Aorta (tissue), 5 donors: Measurements from ENCODE around the gene TOX2. TPM values are rescaled to one million over a fixed set of nuclear protein-coding genes. Genes with fewer than 3 reads are reported as not detected.

Source experiments
- ATAC-seq: fragments of 200-7000 bp; cut with Tn5 transposase; one replicate; pipeline ENCODE4 v1.9.1; 2022; ENCODE audit warnings: moderate library complexity; ENCODE audit not compliant: low FRiP score
- DNase-seq, 2 donors: peaks; one replicate each; pipeline ENCODE4 v3.0.0-alpha.2; 2020
- H3K27ac ChIP-seq, 2 donors: one replicate each; pipeline ENCODE4 v1.5.1; 2013; ENCODE audit warnings: low read length in 2 of 2, mild to moderate bottlenecking in 2 of 2, moderate library complexity in 2 of 2, control low read depth in 1 of 2, inconsistent platforms in 1 of 2, low read depth in 1 of 2
- H3K27me3 ChIP-seq, 2 donors: one replicate each; pipeline ENCODE4 v1.6.1; 2013; ENCODE audit warnings: control low read depth in 1 of 2, low read length in 1 of 2, mild to moderate bottlenecking in 1 of 2, moderate library complexity in 1 of 2; ENCODE audit not compliant: insufficient read depth in 2 of 2, control insufficient read depth in 1 of 2
- H3K36me3 ChIP-seq, 2 donors: one replicate each; pipeline ENCODE4 v1.6.1; 2013; ENCODE audit warnings: control low read depth in 1 of 2, low read length in 1 of 2, mild to moderate bottlenecking in 1 of 2; ENCODE audit not compliant: insufficient read depth in 2 of 2, control insufficient read depth in 1 of 2
- H3K4me1 ChIP-seq, 2 donors: one replicate each; pipeline ENCODE4 v1.6.1; 2013; ENCODE audit warnings: low read length in 2 of 2, control low read depth in 1 of 2, mild to moderate bottlenecking in 1 of 2, moderate library complexity in 1 of 2; ENCODE audit not compliant: insufficient read depth in 2 of 2, control insufficient read depth in 1 of 2
- H3K4me3 ChIP-seq, 2 donors: one replicate each; pipeline ENCODE4 v1.5.1; 2013; ENCODE audit warnings: low read length in 2 of 2, control low read depth in 1 of 2, mild to moderate bottlenecking in 1 of 2
- H3K9me3 ChIP-seq: one replicate; pipeline ENCODE4 v1.6.1; 2013; ENCODE audit warnings: mild to moderate bottlenecking, low read length; ENCODE audit not compliant: control insufficient read depth
- WGBS, 2 donors: extraction: QIAGEN DNeasy Blood & Tissue Kit; methylation state at CpG; one replicate each; pipeline ENCODE4 v1.1.7; 2013; 5-methylcytosine and 5-hydroxymethylcytosine counted together
- intact Hi-C, 2 donors: fragments of 100-400 bp; cut with DNase I; formaldehyde crosslinking; loops; one replicate each; pipeline versions ENCODE4 v1.14.2 to v1.15.0; 2022
- polyA plus RNA-seq, 2 donors: library from polyadenylated mRNA; stranded (reverse); fragments of 200-250 nt; gene quantifications; one replicate each; pipeline ENCODE4 v1.2.3, GENCODE V29; 2013
- total RNA-seq, 2 donors: library from RNA; stranded (reverse); fragmentation: NEBNext Ultra II Directional; extraction: Animal tissue kit (Norgen Biotek cat#: 25700); gene quantifications; one replicate each; pipeline ENCODE4 v1.2.1, GENCODE V29; 2021
- donor health status: healthy with polysubstance abuse.
- donor health status: Bipolar disorder and iron deficiency.
- donor health status: DM: no; HTN: no; CAD: no.
- donor health status: DM: no; HTN: no; CAD: no.
- donor health status: DM: yes; HTN: yes; CAD: no.

TOX2 gene
- total and polyA plus RNA-seq, 4 donors = 1.1 to 17.2 (median 9.4) TPM

- Histone ChIP-seq H3K4me3 (no peak overlapping the region), H3K27me3 (no peaks in the 10 kb centered on the region), H3K36me3 (no peaks in the 10 kb centered on the region), H3K27ac (no peak overlapping the region), H3K9me3 (no peaks in the 10 kb centered on the region), H3K4me1 (no peaks in the 10 kb centered on the region)
- WGBS, 2 donors = 3 to 5% methylated on average over 5 of the region's 5 CpGs
- DNase-seq (no peak), ATAC-seq (peak; percentile 42)
- intact Hi-C loops = no loop called here
Observed at GRCh38 chr20:43900121-43900466, 14.6 kb upstream of the TOX2 start.

GRCh38 chr20:43900496-43900895 is 14.2 kb upstream of the TOX2 start:
- Histone ChIP-seq H3K36me3 (no peaks in the 10 kb centered on the region), H3K27me3 (no peaks in the 10 kb centered on the region), H3K4me3 (no peak overlapping the region), H3K4me1 (no peaks in the 10 kb centered on the region), H3K27ac (no peak overlapping the region), H3K9me3 (no peaks in the 10 kb centered on the region)
- WGBS, 2 donors = 6 to 8% methylated on average over 4 of the region's 4 CpGs
- DNase-seq = no peak
- no peak for ATAC-seq
- intact Hi-C loops = no loop called here

GRCh38 chr20:43901296-43901695 is 13.4 kb upstream of the TOX2 start:
- H3K9me3 ChIP-seq = no peaks in the 10 kb centered on the region
- H3K36me3 ChIP-seq = no peaks in the 10 kb centered on the region
- no peaks in the 10 kb centered on the region for H3K4me1 ChIP-seq
- WGBS, 2 donors = 96 to 98% methylated on average over 3 of the region's 3 CpGs
- no peaks in the 10 kb centered on the region for H3K27me3 ChIP-seq
- no peak overlapping the region for H3K4me3 ChIP-seq
- DNase-seq (no peak), ATAC-seq (no peak)
- no peak overlapping the region for H3K27ac ChIP-seq
- intact Hi-C loops = no loop called here

- Histone ChIP-seq H3K27ac (no peak overlapping the region), H3K27me3 (no peaks in the 10 kb centered on the region), H3K9me3 (peaks cover 3% of the 10 kb centered on the region), H3K36me3 (no peaks in the 10 kb centered on the region), H3K4me1 (no peaks in the 10 kb centered on the region), H3K4me3 (no peak overlapping the region)
- no peak for ATAC-seq
- DNase-seq = no peak
- intact Hi-C loops = no loop called here
- WGBS, 2 donors = 64 to 65% methylated on average over 14 of the region's 14 CpGs
Observed at GRCh38 chr20:43903953-43904826, 10.5 kb upstream of the TOX2 start.

GRCh38 chr20:43904827-43905177 is 9.8 kb upstream of the TOX2 start:
- Histone ChIP-seq H3K27me3 (no peaks in the 10 kb centered on the region), H3K4me1 (no peaks in the 10 kb centered on the region), H3K4me3 (no peak overlapping the region), H3K27ac (no peak overlapping the region), H3K9me3 (peaks cover 4% of the 10 kb centered on the region), H3K36me3 (no peaks in the 10 kb centered on the region)
- intact Hi-C loops = no loop called here
- 86 to 91% methylated on average over 8 of the region's 8 CpGs for WGBS, 2 donors
- ATAC-seq (no peak), DNase-seq (no peak)

- Histone ChIP-seq H3K9me3 (peaks cover 4% of the 10 kb centered on the region), H3K27me3 (no peaks in the 10 kb centered on the region), H3K27ac (no peak overlapping the region), H3K4me1 (no peaks in the 10 kb centered on the region), H3K4me3 (no peak overlapping the region), H3K36me3 (no peaks in the 10 kb centered on the region)
- WGBS, 2 donors = 94 to 95% methylated on average over 2 of the region's 2 CpGs
- intact Hi-C loops = no loop called here
- ATAC-seq (no peak), DNase-seq (no peak)
Observed at GRCh38 chr20:43906505-43907034, 8.1 kb upstream of the TOX2 start.

- H3K9me3 ChIP-seq = peaks cover 4% of the 10 kb centered on the region
- no peak for DNase-seq
- WGBS, 2 donors = 75 to 97% methylated on average over 2 to 3 of the region's 3 CpGs
- no peaks in the 10 kb centered on the region for H3K4me1 ChIP-seq
- intact Hi-C loops = no loop called here
- H3K27ac ChIP-seq = no peak overlapping the region
- no peaks in the 10 kb centered on the region for H3K36me3 ChIP-seq
- H3K27me3 ChIP-seq = no peaks in the 10 kb centered on the region
- no peak for ATAC-seq
- H3K4me3 ChIP-seq = no peak overlapping the region
Observed at GRCh38 chr20:43909211-43909610, 5.4 kb upstream of the TOX2 start.

- Histone ChIP-seq H3K9me3 (peaks cover 4% of the 10 kb centered on the region), H3K27me3 (no peaks in the 10 kb centered on the region), H3K27ac (no peak overlapping the region), H3K36me3 (no peaks in the 10 kb centered on the region), H3K4me3 (no peak overlapping the region), H3K4me1 (no peaks in the 10 kb centered on the region)
- intact Hi-C loops = loop anchor here in 1 of 2 donors (5.0 kb wide), 2 partner anchors 67 to 157 kb away; no protein-coding TSS in a partner anchor
- WGBS, 2 donors = 56 to 58% methylated on average over 5 of the region's 5 CpGs
- ATAC-seq = no peak
- DNase-seq = no peak
Observed at GRCh38 chr20:43909720-43910119, 4.9 kb upstream of the TOX2 start.

- DNase-seq (no peak), ATAC-seq (no peak)
- H3K27me3 ChIP-seq = no peaks in the 10 kb centered on the region
- H3K36me3 ChIP-seq = no peaks in the 10 kb centered on the region
- no peak overlapping the region for H3K4me3 ChIP-seq
- intact Hi-C loops = loop anchor here in 1 of 2 donors (5.0 kb wide), 2 partner anchors 68 to 158 kb away; no protein-coding TSS in a partner anchor
- 83 to 88% methylated on average over 4 of the region's 4 CpGs for WGBS, 2 donors
- H3K4me1 ChIP-seq = no peaks in the 10 kb centered on the region
- no peak overlapping the region for H3K27ac ChIP-seq
- H3K9me3 ChIP-seq = peaks cover 4% of the 10 kb centered on the region
Observed at GRCh38 chr20:43910564-43910963, 4.1 kb upstream of the TOX2 start.
